Uterus (tissue), 4 donors: ENCODE measurements around the gene RORC. TPM values are rescaled to one million over a fixed set of nuclear protein-coding genes. Genes with fewer than 3 reads are reported as not detected.

ENCODE experiments used
- DNase-seq, 2 donors: peaks; one replicate each; pipeline ENCODE4 v3.0.0-alpha.2; 2019 to 2020
- H3K27ac ChIP-seq, 2 donors: fragments of 200-600 bp; sonication (generic); 1 replicate in 1 of 2; 2 replicates in 1 of 2; pipeline ENCODE4 v1.5.1; 2016 to 2018
- H3K27me3 ChIP-seq, 2 donors: fragments of 200-600 bp; sonication (generic); one replicate each; pipeline ENCODE4 v1.5.1; 2018 to 2019; ENCODE audit warnings: control low read depth in 1 of 2
- H3K36me3 ChIP-seq, 2 donors: fragments of 200-600 bp; sonication (generic); one replicate each; pipeline ENCODE4 v1.5.1; 2019; ENCODE audit warnings: control low read depth in 1 of 2
- H3K4me1 ChIP-seq, 2 donors: fragments of 200-600 bp; sonication (generic); one replicate each; pipeline ENCODE4 v1.5.1; 2018 to 2019; ENCODE audit warnings: control low read depth in 1 of 2
- H3K4me3 ChIP-seq, 2 donors: fragments of 200-600 bp; sonication (generic); 1 replicate in 1 of 2; 2 replicates in 1 of 2; pipeline ENCODE4 v1.5.1; 2018 to 2019; ENCODE audit warnings: mild to moderate bottlenecking in 1 of 2
- H3K9me3 ChIP-seq, 2 donors: fragments of 200-600 bp; sonication (generic); one replicate each; pipeline ENCODE4 v1.5.1; 2019; ENCODE audit warnings: control low read depth in 1 of 2
- CTCF ChIP-seq, 4 experiments: fragments of 200-600 bp in 2 of 4; fragments of 450-650 bp in 2 of 4; sonication (generic) in 2 of 4; IDR thresholded peaks; one replicate each; pipeline ENCODE4 v1.5.1; 2016 to 2019; ENCODE audit warnings: antibody characterized with exemption in 4 of 4, mild to moderate bottlenecking in 2 of 4, moderate library complexity in 1 of 4
- POLR2A ChIP-seq, 2 donors: fragments of 450-650 bp; IDR thresholded peaks; one replicate each; pipeline ENCODE4 v1.6.1; 2016; ENCODE audit warnings: antibody characterized with exemption in 2 of 2, mild to moderate bottlenecking in 1 of 2, moderate library complexity in 1 of 2
- intact Hi-C: fragments of 100-400 bp; cut with DNase I; formaldehyde crosslinking; loops from one replicate; pipeline ENCODE4 v1.15.1; 2023; ENCODE audit warnings: low total_unique reads
- total RNA-seq, 4 donors: library from RNA; depleted of rRNA in 3 of 4; stranded (reverse); fragments of >200 nt in 3 of 4; gene quantifications; one replicate each; pipeline versions ENCODE4 v1.1.0 to v1.2.4, GENCODE V29; 2014 to 2023
- donor health status: DM: yes; HTN: yes; CAD: no.

Gene RORC
- total RNA-seq, 4 donors from 2014 or later, result 0.51 to 4.8 (median 2.1) TPM

- Histone ChIP-seq H3K4me1 (no peaks in the 10 kb centered on the region), H3K4me3 (no peak overlapping the region), H3K27me3 (no peaks in the 10 kb centered on the region), H3K27ac (no peak overlapping the region), H3K36me3 (no peaks in the 10 kb centered on the region), H3K9me3 (no peaks in the 10 kb centered on the region)
- intact Hi-C loops, result no loop called here
- no peak for DNase-seq
- no peak for TF ChIP-seq POLR2A (IDR thresholded peaks at IDR 0.05)
- TF ChIP-seq CTCF (IDR thresholded peaks at IDR 0.05), result no peak
Measured at GRCh38 chr1:151807131-151807530, 24.5 kb downstream of the RORC start.

- Histone ChIP-seq H3K9me3 (no peaks in the 10 kb centered on the region), H3K4me3 (no peak overlapping the region), H3K36me3 (no peaks in the 10 kb centered on the region), H3K27me3 (no peaks in the 10 kb centered on the region), H3K4me1 (no peaks in the 10 kb centered on the region), H3K27ac (no peak overlapping the region)
- intact Hi-C loops, result no loop called here
- DNase-seq, result no peak
- TF ChIP-seq CTCF (IDR thresholded peaks at IDR 0.05) (no peak), POLR2A (IDR thresholded peaks at IDR 0.05) (no peak)
Measured at GRCh38 chr1:151806170-151806569, 25.4 kb downstream of the RORC start.

- H3K9me3 ChIP-seq, result no peaks in the 10 kb centered on the region
- no peaks in the 10 kb centered on the region for H3K27me3 ChIP-seq
- H3K27ac ChIP-seq, result no peak within 1 kb of the TSS
- H3K4me3 ChIP-seq, result no peak within 1 kb of the TSS
- intact Hi-C loops, result no loop called here
- DNase-seq, result no peak
- H3K4me1 ChIP-seq, result no peaks in the 10 kb centered on the region
- no peaks in the 10 kb centered on the region for H3K36me3 ChIP-seq
- TF ChIP-seq CTCF (IDR thresholded peaks at IDR 0.05), result no peak
Measured at GRCh38 chr1:151805066-151805820, 26.4 kb downstream of the RORC start, which contains the start of gene LINGO4. LINGO4 (minus strand) TSS chr1:151805419; CDS start chr1:151802704, 2,715 bp downstream.

GRCh38 chr1:151803915-151804314 lies 27.7 kb downstream of the RORC start:
- Histone ChIP-seq H3K27ac (no peak overlapping the region), H3K9me3 (no peaks in the 10 kb centered on the region), H3K36me3 (no peaks in the 10 kb centered on the region), H3K4me3 (no peak overlapping the region), H3K27me3 (no peaks in the 10 kb centered on the region), H3K4me1 (no peaks in the 10 kb centered on the region)
- intact Hi-C loops, result no loop called here
- TF ChIP-seq CTCF (IDR thresholded peaks at IDR 0.05), result no peak
- TF ChIP-seq POLR2A (IDR thresholded peaks at IDR 0.05), result no peak
- no peak for DNase-seq

- Histone ChIP-seq H3K27ac (no peak overlapping the region), H3K9me3 (no peaks in the 10 kb centered on the region), H3K4me3 (no peak overlapping the region), H3K36me3 (no peaks in the 10 kb centered on the region), H3K4me1 (no peaks in the 10 kb centered on the region), H3K27me3 (no peaks in the 10 kb centered on the region)
- intact Hi-C loops, result no loop called here
- TF ChIP-seq CTCF (IDR thresholded peaks at IDR 0.05) (no peak), POLR2A (IDR thresholded peaks at IDR 0.05) (no peak)
- no peak for DNase-seq
Measured at GRCh38 chr1:151803164-151803563, 28.4 kb downstream of the RORC start.
